ENCODE measurements around the gene RBM38. TPM values are rescaled to one million over a fixed set of nuclear protein-coding genes. Genes with fewer than 3 reads are reported as not detected.

RBM38 gene
- polyA plus RNA-seq, 2 of the 4 experiments (the other 2 are of a cell fraction), result 6.6 to 14.2 TPM

DNA sequence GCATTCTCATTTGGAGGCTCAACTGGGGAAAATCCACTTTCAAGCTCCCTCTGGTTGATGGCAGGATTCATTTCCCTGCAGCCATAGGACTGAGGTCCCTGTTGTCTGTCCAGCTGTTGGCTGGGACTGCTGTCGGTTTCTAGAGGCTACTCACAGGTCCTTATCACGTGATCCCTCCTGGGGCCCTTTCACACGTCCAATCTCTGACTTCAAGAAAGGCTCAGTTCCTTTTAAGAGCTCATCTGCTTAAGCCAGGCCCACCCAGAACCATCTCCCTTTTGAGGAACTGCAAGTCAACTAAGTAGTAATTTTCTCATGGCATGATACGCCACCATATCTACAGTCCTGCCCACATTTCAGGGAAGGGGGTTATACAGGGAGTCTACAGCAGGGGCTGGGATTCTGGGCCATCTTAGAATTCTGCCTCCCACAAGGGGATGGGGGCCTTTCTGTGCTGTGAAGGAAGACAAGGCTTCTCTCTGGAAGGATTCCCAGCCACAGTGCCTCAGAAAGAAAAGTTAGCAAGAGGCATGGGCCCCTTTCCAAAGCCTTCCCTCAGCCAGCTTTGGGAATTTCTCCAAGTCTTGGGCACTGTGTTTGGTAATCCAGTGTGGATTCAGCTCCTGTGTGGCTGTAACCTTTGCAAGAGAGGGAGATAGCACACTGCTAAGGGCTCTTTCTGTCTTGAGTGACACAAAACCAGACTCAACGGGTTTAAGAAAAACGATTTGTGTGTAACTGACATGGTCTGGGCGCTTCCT, 67.4 kb downstream of the RBM38 start:
- no peak overlapping the region for H3K27ac ChIP-seq
- H3K4me3 ChIP-seq, result no peak overlapping the region
- POLR2A ChIA-PET, result no interaction called here
- H3K9me3 ChIP-seq, result no peaks in the 10 kb centered on the region
- H3K4me1 ChIP-seq, result no peaks in the 10 kb centered on the region
- DNase-seq (ENCODE audit: low read depth in 1 of 2, low spot score in 1 of 2) (no peak), ATAC-seq (no peak), FAIRE-seq (no peak)
- no peak overlapping the region for H3K4me2 ChIP-seq
- TF ChIP-seq HOXA7 (CRISPR knock-in tag; IDR thresholded peaks at IDR 0.05) (no peak), RNF2 (IDR thresholded peaks at IDR 0.05; ENCODE audit: borderline replicate concordance, low read depth) (no peak), SMC3 (IDR thresholded peaks at IDR 0.05) (no peak), ZSCAN20 (CRISPR knock-in tag; IDR thresholded peaks at IDR 0.05) (no peak), SREBF2 (IDR thresholded peaks at IDR 0.05) (no peak), JUN (IDR thresholded peaks at IDR 0.05) (no peak), TP53 (CRISPR knock-in tag; IDR thresholded peaks at IDR 0.05) (no peak), POLR2AphosphoS2 (conservative IDR thresholded peaks at IDR 0.05; ENCODE audit: low read length) (no peak), ZC3H11A (IDR thresholded peaks at IDR 0.05) (no peak)
- TF ChIP-seq, protein P1, sequence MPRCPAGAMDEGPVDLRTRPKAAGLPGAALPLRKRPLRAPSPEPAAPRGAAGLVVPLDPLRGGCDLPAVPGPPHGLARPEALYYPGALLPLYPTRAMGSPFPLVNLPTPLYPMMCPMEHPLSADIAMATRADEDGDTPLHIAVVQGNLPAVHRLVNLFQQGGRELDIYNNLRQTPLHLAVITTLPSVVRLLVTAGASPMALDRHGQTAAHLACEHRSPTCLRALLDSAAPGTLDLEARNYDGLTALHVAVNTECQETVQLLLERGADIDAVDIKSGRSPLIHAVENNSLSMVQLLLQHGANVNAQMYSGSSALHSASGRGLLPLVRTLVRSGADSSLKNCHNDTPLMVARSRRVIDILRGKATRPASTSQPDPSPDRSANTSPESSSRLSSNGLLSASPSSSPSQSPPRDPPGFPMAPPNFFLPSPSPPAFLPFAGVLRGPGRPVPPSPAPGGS (IDR thresholded peaks at IDR 0.05), result no peak
- TF ChIP-seq, protein P2, sequence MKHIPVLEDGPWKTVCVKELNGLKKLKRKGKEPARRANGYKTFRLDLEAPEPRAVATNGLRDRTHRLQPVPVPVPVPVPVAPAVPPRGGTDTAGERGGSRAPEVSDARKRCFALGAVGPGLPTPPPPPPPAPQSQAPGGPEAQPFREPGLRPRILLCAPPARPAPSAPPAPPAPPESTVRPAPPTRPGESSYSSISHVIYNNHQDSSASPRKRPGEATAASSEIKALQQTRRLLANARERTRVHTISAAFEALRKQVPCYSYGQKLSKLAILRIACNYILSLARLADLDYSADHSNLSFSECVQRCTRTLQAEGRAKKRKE (CRISPR knock-in tag; IDR thresholded peaks at IDR 0.05; ENCODE audit: low read depth), result no peak
- CTCF ChIA-PET, result interaction anchor here (1.5 to 1.6 kb wide), 2 partner anchors 9 to 68 kb away, joined by 3 to 4 read pairs; partner anchors contain the start of gene RBM38
- 47% methylated on average over 7 of the region's 7 CpGs for WGBS (ENCODE audit: missing lambda C conversion rate)

Other genes starting within 250 kb of the RBM38 start
- 0.08 and 0.16 TPM in 2 replicates for gene BMP7, start 124.8 kb upstream of the RBM38 start, polyA plus RNA-seq (2011; rRNA removed)
- 0.09 to 0.22 TPM (median 0.18 TPM) in 3 replicates for gene BMP7, start 124.8 kb upstream of the RBM38 start, polyA plus RNA-seq (2017; fragmentation: RNase III; extraction: RNeasy Plus Mini Kit Qiagen cat#74134 plus additional on column Dnase treatment)
- not detected in 2 replicates for gene SPO11, start 61.6 kb upstream of the RBM38 start, polyA plus RNA-seq (2011; rRNA removed)
- not detected in 3 replicates for gene SPO11, start 61.6 kb upstream of the RBM38 start, polyA plus RNA-seq (2017; fragmentation: RNase III; extraction: RNeasy Plus Mini Kit Qiagen cat#74134 plus additional on column Dnase treatment)
- gene RAE1, start 40.1 kb upstream of the RBM38 start, polyA plus RNA-seq (2011; rRNA removed), result 69.6 and 73.8 TPM in 2 replicates
- gene RAE1, start 40.1 kb upstream of the RBM38 start, polyA plus RNA-seq (2017; fragmentation: RNase III; extraction: RNeasy Plus Mini Kit Qiagen cat#74134 plus additional on column Dnase treatment), result 54.7 to 61.4 TPM (median 55.7 TPM) in 3 replicates
- 0.03 TPM in 1 of 2 replicates, not detected in the other for gene CTCFL, start 133.7 kb downstream of the RBM38 start, polyA plus RNA-seq (2011; rRNA removed)
- gene CTCFL, start 133.7 kb downstream of the RBM38 start, polyA plus RNA-seq (2017; fragmentation: RNase III; extraction: RNeasy Plus Mini Kit Qiagen cat#74134 plus additional on column Dnase treatment), result 0.03 TPM in 2 of 3 replicates, not detected in the other
- 0.12 and 0.21 TPM in 2 replicates for gene PCK1, start 169.7 kb downstream of the RBM38 start, polyA plus RNA-seq (2011; rRNA removed)
- 0.04 to 0.07 TPM in 2 of 3 replicates, not detected in the other for gene PCK1, start 169.7 kb downstream of the RBM38 start, polyA plus RNA-seq (2017; fragmentation: RNase III; extraction: RNeasy Plus Mini Kit Qiagen cat#74134 plus additional on column Dnase treatment)
- not detected in 2 replicates for gene ZBP1, start 229.0 kb downstream of the RBM38 start, polyA plus RNA-seq (2011; rRNA removed)
- 0.05 to 0.07 TPM (median 0.05 TPM) in 3 replicates for gene ZBP1, start 229.0 kb downstream of the RBM38 start, polyA plus RNA-seq (2017; fragmentation: RNase III; extraction: RNeasy Plus Mini Kit Qiagen cat#74134 plus additional on column Dnase treatment)